Colonic mucosa (tissue), 4 donors: ENCODE data around the gene RSL24D1. TPM values are rescaled to one million over a fixed set of nuclear protein-coding genes. Genes with fewer than 3 reads are reported as not detected.

Experiments used
- DNase-seq: peaks from one replicate; pipeline ENCODE4 v3.0.0-alpha.2; 2020
- H3K27ac ChIP-seq: fragments of 200-600 bp; one replicate; pipeline ENCODE4 v1.8.0; 2021
- H3K27me3 ChIP-seq: fragments of 200-600 bp; one replicate; pipeline ENCODE4 v1.8.0; 2021
- H3K36me3 ChIP-seq: fragments of 200-600 bp; one replicate; pipeline ENCODE4 v1.8.0; 2021
- H3K4me1 ChIP-seq: fragments of 200-600 bp; one replicate; pipeline ENCODE4 v1.8.0; 2021; ENCODE audit warnings: mild to moderate bottlenecking
- H3K4me3 ChIP-seq: fragments of 200-600 bp; one replicate; pipeline ENCODE4 v1.8.0; 2021
- H3K9ac ChIP-seq, 2 donors: one replicate each; pipeline ENCODE4 v1.7.0; 2013; ENCODE audit warnings: control low read depth in 2 of 2, low read depth in 2 of 2, low read length in 2 of 2
- H3K9me3 ChIP-seq: fragments of 200-600 bp; one replicate; pipeline ENCODE4 v1.8.0; 2021
- intact Hi-C: fragments of 100-400 bp; cut with DNase I; formaldehyde crosslinking; loops from one replicate; pipeline ENCODE4 v1.14.1; 2022
- total RNA-seq, 2 donors: library from RNA; stranded (reverse); fragmentation: NEBNext Ultra II Directional in 1 of 2; extraction: Animal tissue kit (Norgen Biotek cat#: 25700) in 1 of 2; gene quantifications; one replicate each; pipeline ENCODE4 v1.2.1, GENCODE V29; 2021
- TF ChIP-seq, protein P1 (sequence below): fragments of 200-600 bp; IDR thresholded peaks from one replicate; pipeline ENCODE4 v1.8.0; 2022; ENCODE audit warnings: antibody characterized with exemption, mild to moderate bottlenecking
- donor health status: healthy.
- donor health status: DM: no; HTN: no; CAD: no.
- donor health status: DM: no; HTN: no; CAD: no.

The RSL24D1 gene
- total RNA-seq, 2 donors from 2014 or later = 42.3 to 52.4 TPM

DNA sequence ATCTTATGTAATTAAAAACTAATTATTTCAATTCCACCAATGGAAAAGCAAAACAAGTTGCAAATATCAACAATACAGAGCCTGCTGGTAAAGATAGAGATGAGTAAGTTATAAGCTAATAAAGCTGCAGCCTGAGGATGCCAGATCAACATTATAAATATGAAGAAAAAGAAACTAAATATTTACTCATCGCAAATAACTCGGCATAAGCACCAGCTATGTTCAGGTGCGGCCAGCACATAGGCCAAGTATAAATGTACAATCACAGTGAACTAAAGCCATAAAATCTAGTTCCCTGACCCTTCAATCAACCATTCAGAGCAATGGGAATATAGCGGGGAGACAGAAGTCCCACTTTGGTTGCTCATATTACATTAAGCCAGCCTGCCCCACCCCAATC, 7.7 kb upstream of the RSL24D1 start:
- H3K9ac ChIP-seq = no peak overlapping the region
- no peak for DNase-seq
- no peaks in the 10 kb centered on the region for H3K4me1 ChIP-seq
- H3K9me3 ChIP-seq = no peaks in the 10 kb centered on the region
- TF ChIP-seq, protein P1, sequence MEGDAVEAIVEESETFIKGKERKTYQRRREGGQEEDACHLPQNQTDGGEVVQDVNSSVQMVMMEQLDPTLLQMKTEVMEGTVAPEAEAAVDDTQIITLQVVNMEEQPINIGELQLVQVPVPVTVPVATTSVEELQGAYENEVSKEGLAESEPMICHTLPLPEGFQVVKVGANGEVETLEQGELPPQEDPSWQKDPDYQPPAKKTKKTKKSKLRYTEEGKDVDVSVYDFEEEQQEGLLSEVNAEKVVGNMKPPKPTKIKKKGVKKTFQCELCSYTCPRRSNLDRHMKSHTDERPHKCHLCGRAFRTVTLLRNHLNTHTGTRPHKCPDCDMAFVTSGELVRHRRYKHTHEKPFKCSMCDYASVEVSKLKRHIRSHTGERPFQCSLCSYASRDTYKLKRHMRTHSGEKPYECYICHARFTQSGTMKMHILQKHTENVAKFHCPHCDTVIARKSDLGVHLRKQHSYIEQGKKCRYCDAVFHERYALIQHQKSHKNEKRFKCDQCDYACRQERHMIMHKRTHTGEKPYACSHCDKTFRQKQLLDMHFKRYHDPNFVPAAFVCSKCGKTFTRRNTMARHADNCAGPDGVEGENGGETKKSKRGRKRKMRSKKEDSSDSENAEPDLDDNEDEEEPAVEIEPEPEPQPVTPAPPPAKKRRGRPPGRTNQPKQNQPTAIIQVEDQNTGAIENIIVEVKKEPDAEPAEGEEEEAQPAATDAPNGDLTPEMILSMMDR = no peak
- H3K4me3 ChIP-seq = no peak overlapping the region
- no peaks in the 10 kb centered on the region for H3K36me3 ChIP-seq
- intact Hi-C loops = no loop called here
- no peak overlapping the region for H3K27ac ChIP-seq
- no peaks in the 10 kb centered on the region for H3K27me3 ChIP-seq

DNA sequence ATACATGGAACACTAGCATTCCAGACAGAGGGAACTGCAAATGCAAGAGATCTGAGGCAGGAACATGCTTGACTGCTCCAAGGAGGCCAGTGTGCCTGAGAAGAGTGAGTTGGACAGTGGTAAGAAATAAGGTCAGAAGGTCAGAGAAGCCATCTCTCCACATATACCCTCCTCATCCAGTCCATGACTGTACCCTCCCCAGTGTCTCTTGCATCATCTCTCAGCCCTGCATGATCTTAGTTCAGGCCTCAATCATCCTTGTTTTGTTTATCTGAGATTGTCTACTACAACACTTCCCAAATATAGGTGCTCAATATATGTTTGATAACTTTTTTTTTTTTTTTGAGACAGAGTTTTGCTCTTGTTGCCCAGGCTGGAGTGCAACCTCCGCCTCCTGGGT, 5.5 kb upstream of the RSL24D1 start:
- H3K9me3 ChIP-seq = no peaks in the 10 kb centered on the region
- H3K27ac ChIP-seq = no peak overlapping the region
- no peaks in the 10 kb centered on the region for H3K36me3 ChIP-seq
- H3K27me3 ChIP-seq = no peaks in the 10 kb centered on the region
- no peaks in the 10 kb centered on the region for H3K4me1 ChIP-seq
- TF ChIP-seq, protein P1 = no peak
- H3K4me3 ChIP-seq = no peak overlapping the region
- intact Hi-C loops = no loop called here
- DNase-seq = no peak
- H3K9ac ChIP-seq = no peak overlapping the region

DNA sequence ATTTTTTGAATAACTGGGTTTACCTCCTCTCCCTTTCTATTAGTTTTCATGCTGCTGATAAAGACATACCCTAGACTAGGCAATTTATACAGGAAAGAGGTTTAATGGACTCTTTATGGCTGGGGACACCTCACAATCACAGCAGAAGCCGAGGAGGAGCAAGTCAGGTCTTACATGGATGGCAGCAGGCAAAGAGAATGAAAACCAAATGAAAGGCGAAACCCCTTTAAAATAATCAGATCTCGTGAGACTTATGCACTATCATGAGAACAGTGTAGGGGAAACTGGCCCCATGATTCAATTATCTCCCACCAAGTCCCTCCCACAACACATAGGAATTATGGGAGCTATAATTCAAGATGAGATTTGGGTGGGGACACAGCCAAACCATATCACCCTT, 2.0 kb upstream of the RSL24D1 start:
- TF ChIP-seq, protein P1 = no peak
- H3K4me3 ChIP-seq = no peak overlapping the region
- H3K9ac ChIP-seq = no peak overlapping the region
- intact Hi-C loops = no loop called here
- no peaks in the 10 kb centered on the region for H3K9me3 ChIP-seq
- H3K27me3 ChIP-seq = no peaks in the 10 kb centered on the region
- peaks cover 6% of the 10 kb centered on the region for H3K4me1 ChIP-seq
- H3K36me3 ChIP-seq = no peaks in the 10 kb centered on the region
- no peak for DNase-seq
- no peak overlapping the region for H3K27ac ChIP-seq

DNA sequence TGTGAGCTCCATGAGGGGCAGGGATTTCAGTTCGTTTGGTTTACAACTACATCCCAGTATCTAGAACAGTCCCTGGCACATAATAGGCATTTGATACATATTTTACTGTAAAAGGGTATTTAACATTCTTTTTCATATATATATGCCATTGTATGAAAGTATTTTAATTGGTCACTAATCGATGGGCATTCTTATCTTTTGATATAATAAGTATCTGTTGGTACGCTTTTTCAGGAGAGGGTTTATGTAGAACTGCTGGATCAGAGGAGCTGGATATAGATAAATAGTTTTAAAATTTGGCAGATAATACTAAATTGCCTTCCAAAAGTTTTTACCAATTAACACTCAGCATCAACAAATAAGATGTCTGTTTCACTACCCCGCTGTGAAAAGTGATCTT, 978 bp upstream of the RSL24D1 start:
- Histone ChIP-seq H3K27me3 (no peaks in the 10 kb centered on the region), H3K27ac (peak overlapping the region; percentile 85), H3K4me3 (peak overlapping the region; percentile 72), H3K9me3 (no peaks in the 10 kb centered on the region), H3K4me1 (peaks cover 6% of the 10 kb centered on the region), H3K36me3 (no peaks in the 10 kb centered on the region), H3K9ac (peak overlapping the region in 1 of 2 donors; percentile 87)
- DNase-seq = no peak
- TF ChIP-seq, protein P1 = no peak
- intact Hi-C loops = no loop called here

DNA sequence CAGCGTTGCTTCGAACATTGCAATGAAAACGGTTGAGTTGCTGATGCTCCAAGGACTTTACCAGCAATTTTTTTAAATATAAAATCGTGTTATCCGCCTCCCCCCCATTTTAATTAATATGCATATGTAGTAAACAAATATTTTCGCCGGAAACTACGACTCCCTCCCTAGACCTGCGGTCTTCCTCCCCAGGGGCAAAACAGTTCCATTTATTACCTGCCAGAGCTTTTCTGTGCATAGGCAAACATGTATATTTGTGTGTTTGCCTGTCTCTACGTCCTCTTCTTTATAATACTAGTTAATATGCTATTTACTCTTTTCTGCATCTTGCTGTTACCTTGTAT, 593 bp upstream of the RSL24D1 start:
- TF ChIP-seq, protein P1 = no peak
- no peak for DNase-seq
- H3K27ac ChIP-seq = peak overlapping the region; percentile 85
- H3K4me1 ChIP-seq = peaks cover 6% of the 10 kb centered on the region
- H3K4me3 ChIP-seq = peak overlapping the region; percentile 72
- no peaks in the 10 kb centered on the region for H3K27me3 ChIP-seq
- peak overlapping the region; percentile 48 to 87 for H3K9ac ChIP-seq
- intact Hi-C loops = no loop called here
- no peaks in the 10 kb centered on the region for H3K36me3 ChIP-seq
- no peaks in the 10 kb centered on the region for H3K9me3 ChIP-seq

DNA sequence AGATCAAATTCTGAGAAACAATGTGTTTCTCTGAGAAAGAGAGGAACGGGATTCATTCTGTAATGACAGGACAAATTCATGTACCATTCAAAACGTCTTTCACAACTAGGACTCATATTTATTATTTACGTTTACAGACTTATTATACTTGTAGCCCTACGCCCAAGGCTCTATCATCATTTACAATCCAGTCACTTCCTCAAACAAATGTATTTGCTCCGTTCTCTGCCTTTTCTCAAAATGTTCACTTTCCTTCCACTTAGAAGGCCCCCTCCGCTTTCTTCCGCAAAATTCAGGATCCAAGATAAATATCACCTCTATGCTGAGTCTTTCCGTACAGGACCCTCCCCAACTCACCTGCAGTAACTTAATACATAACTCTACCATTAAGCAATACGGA, 745 bp downstream of the RSL24D1 start:
- H3K27me3 ChIP-seq = no peaks in the 10 kb centered on the region
- peak overlapping the region; percentile 72 for H3K4me3 ChIP-seq
- H3K36me3 ChIP-seq = no peaks in the 10 kb centered on the region
- TF ChIP-seq, protein P1 = no peak
- peak; percentile 17 for DNase-seq
- H3K9ac ChIP-seq = peak overlapping the region; percentile 82 to 87
- peak overlapping the region; percentile 85 for H3K27ac ChIP-seq
- H3K4me1 ChIP-seq = peaks cover 6% of the 10 kb centered on the region
- intact Hi-C loops = no loop called here
- no peaks in the 10 kb centered on the region for H3K9me3 ChIP-seq
